Smooth muscle cell of the brain vasculature (primary cell): Measurements from ENCODE around the gene GALE.
A peak's percentile ranks its signal among the peaks of the same experiment; 100 is the strongest.
"Not testable (repeated sequence)": the region's sequence is repeated elsewhere in the genome, so short reads cannot be mapped to it uniquely, and the experiment has no call there.

ENCODE experiments used
- DNase-seq: peaks from one replicate; pipeline ENCODE4 v3.0.0-alpha.2; 2012; ENCODE audit warnings: low read depth, low spot score

GALE gene

GRCh38 chr1:23800400-23801337 is at the start of gene GALE:
Gene GALE, minus strand, starts transcription at chr1:23800754. Its CDS starts 1,747 bp downstream, at chr1:23799007.
- DNase-seq: peak; percentile 86

GRCh38 chr1:23848673-23849616 is 48.4 kb upstream of the GALE start:
- no peak for DNase-seq

GRCh38 chr1:23847482-23848095 is 47.0 kb upstream of the GALE start:
- not testable (repeated sequence) for DNase-seq

GRCh38 chr1:23845163-23845562 is 44.6 kb upstream of the GALE start:
- no peak for DNase-seq

GRCh38 chr1:23843644-23844043 is 43.1 kb upstream of the GALE start:
- no peak for DNase-seq

- no peak for DNase-seq
Observed at GRCh38 chr1:23838401-23838866, 37.9 kb upstream of the GALE start.

GRCh38 chr1:23837908-23838307 is 37.4 kb upstream of the GALE start:
- no peak for DNase-seq

- no peak for DNase-seq
Observed at GRCh38 chr1:23836037-23836436, 35.5 kb upstream of the GALE start.

GRCh38 chr1:23834156-23834555 is 33.6 kb upstream of the GALE start:
- not testable (repeated sequence) for DNase-seq

GRCh38 chr1:23827717-23828116 is 27.2 kb upstream of the GALE start:
- DNase-seq: no peak

GRCh38 chr1:23826590-23826989 is 26.0 kb upstream of the GALE start:
- DNase-seq: not testable (repeated sequence)

GRCh38 chr1:23825762-23826522 is 25.4 kb upstream of the GALE start:
- no peak for DNase-seq

- DNase-seq: peak; percentile 76
Observed at GRCh38 chr1:23825076-23825761, 24.7 kb upstream of the GALE start, which contains the start of gene HMGCL. Gene HMGCL, minus strand, starts transcription at chr1:23825429. Its CDS starts 14 bp downstream, at chr1:23825415.

- no peak for DNase-seq
Observed at GRCh38 chr1:23824711-23825075, 24.1 kb upstream of the GALE start.

GRCh38 chr1:23823767-23824166 is 23.2 kb upstream of the GALE start:
- no peak for DNase-seq

GRCh38 chr1:23817633-23818032 is 17.1 kb upstream of the GALE start:
- DNase-seq: no peak

- DNase-seq: no peak
Observed at GRCh38 chr1:23816906-23817305, 16.4 kb upstream of the GALE start.

- DNase-seq: no peak
Observed at GRCh38 chr1:23816361-23816760, 15.8 kb upstream of the GALE start.

- no peak for DNase-seq
Observed at GRCh38 chr1:23814016-23814415, 13.5 kb upstream of the GALE start.

- DNase-seq: no peak
Observed at GRCh38 chr1:23810818-23811540, 10.4 kb upstream of the GALE start.
